ENCODE results near the gene AVPI1.
A peak's percentile ranks its signal among the peaks of the same experiment; 100 is the strongest.

Gene AVPI1

GRCh38 chr10:97715259-97715874 is 28.3 kb upstream of the AVPI1 start:
- H3K27me3 Mint-ChIP-seq = peaks cover 6% of the 10 kb centered on the region
- H3K4me3 Mint-ChIP-seq = peak overlapping the region; percentile 97
- no peak overlapping the region for H3K27ac Mint-ChIP-seq
- peaks cover 12% of the 10 kb centered on the region for H3K4me1 Mint-ChIP-seq
- no peaks in the 10 kb centered on the region for H3K9me3 Mint-ChIP-seq
- no peaks in the 10 kb centered on the region for H3K36me3 Mint-ChIP-seq

GRCh38 chr10:97714401-97715258 is 27.6 kb upstream of the AVPI1 start:
- peak overlapping the region; percentile 84 for H3K27ac Mint-ChIP-seq
- peak overlapping the region; percentile 97 for H3K4me3 Mint-ChIP-seq
- H3K27me3 Mint-ChIP-seq = peaks cover 8% of the 10 kb centered on the region
- no peaks in the 10 kb centered on the region for H3K9me3 Mint-ChIP-seq
- H3K4me1 Mint-ChIP-seq = peaks cover 12% of the 10 kb centered on the region
- H3K36me3 Mint-ChIP-seq = no peaks in the 10 kb centered on the region

- Mint-ChIP-seq H3K36me3 (no peaks in the 10 kb centered on the region), H3K4me3 (peak overlapping the region; percentile 97), H3K27ac (peak overlapping the region; percentile 84), H3K4me1 (peaks cover 12% of the 10 kb centered on the region), H3K9me3 (no peaks in the 10 kb centered on the region), H3K27me3 (peaks cover 13% of the 10 kb centered on the region)
Observed at GRCh38 chr10:97713826-97714400, 26.9 kb upstream of the AVPI1 start.

GRCh38 chr10:97713339-97713825 is 26.3 kb upstream of the AVPI1 start, which contains the start of gene MARVELD1:
Gene MARVELD1, plus strand, starts transcription at chr10:97713730. Its CDS starts 147 bp downstream, at chr10:97713877.
- peak within 1 kb of the TSS; percentile 97 for H3K4me3 Mint-ChIP-seq
- no peaks in the 10 kb centered on the region for H3K9me3 Mint-ChIP-seq
- peak within 1 kb of the TSS; percentile 91 for H3K27ac Mint-ChIP-seq
- no peaks in the 10 kb centered on the region for H3K36me3 Mint-ChIP-seq
- H3K27me3 Mint-ChIP-seq = peaks cover 14% of the 10 kb centered on the region
- peaks cover 12% of the 10 kb centered on the region for H3K4me1 Mint-ChIP-seq

GRCh38 chr10:97711640-97712572 is 24.9 kb upstream of the AVPI1 start:
- Mint-ChIP-seq H3K4me3 (peak overlapping the region; percentile 61), H3K27me3 (peaks cover 15% of the 10 kb centered on the region), H3K9me3 (no peaks in the 10 kb centered on the region), H3K4me1 (peaks cover 12% of the 10 kb centered on the region), H3K27ac (no peak overlapping the region), H3K36me3 (no peaks in the 10 kb centered on the region)

- Mint-ChIP-seq H3K9me3 (no peaks in the 10 kb centered on the region), H3K27ac (peak overlapping the region; percentile 30), H3K36me3 (no peaks in the 10 kb centered on the region), H3K4me3 (no peak overlapping the region), H3K4me1 (peaks cover 8% of the 10 kb centered on the region), H3K27me3 (peaks cover 17% of the 10 kb centered on the region)
Observed at GRCh38 chr10:97708976-97709946, 22.2 kb upstream of the AVPI1 start.

GRCh38 chr10:97708167-97708566 is 21.1 kb upstream of the AVPI1 start:
- no peak overlapping the region for H3K27ac Mint-ChIP-seq
- no peaks in the 10 kb centered on the region for H3K9me3 Mint-ChIP-seq
- peaks cover 5% of the 10 kb centered on the region for H3K4me1 Mint-ChIP-seq
- H3K27me3 Mint-ChIP-seq = peaks cover 17% of the 10 kb centered on the region
- H3K36me3 Mint-ChIP-seq = no peaks in the 10 kb centered on the region
- no peak overlapping the region for H3K4me3 Mint-ChIP-seq

- no peaks in the 10 kb centered on the region for H3K9me3 Mint-ChIP-seq
- no peak overlapping the region for H3K27ac Mint-ChIP-seq
- no peaks in the 10 kb centered on the region for H3K4me1 Mint-ChIP-seq
- H3K36me3 Mint-ChIP-seq = no peaks in the 10 kb centered on the region
- peaks cover 13% of the 10 kb centered on the region for H3K27me3 Mint-ChIP-seq
- no peak overlapping the region for H3K4me3 Mint-ChIP-seq
Observed at GRCh38 chr10:97707134-97707861, 20.3 kb upstream of the AVPI1 start.

GRCh38 chr10:97705006-97705670 is 18.1 kb upstream of the AVPI1 start:
- Mint-ChIP-seq H3K4me3 (no peak overlapping the region), H3K36me3 (no peaks in the 10 kb centered on the region), H3K27ac (no peak overlapping the region), H3K4me1 (no peaks in the 10 kb centered on the region), H3K9me3 (no peaks in the 10 kb centered on the region), H3K27me3 (peaks cover 11% of the 10 kb centered on the region)

GRCh38 chr10:97704341-97704740 is 17.3 kb upstream of the AVPI1 start:
- no peak overlapping the region for H3K4me3 Mint-ChIP-seq
- H3K27ac Mint-ChIP-seq = no peak overlapping the region
- H3K9me3 Mint-ChIP-seq = no peaks in the 10 kb centered on the region
- no peaks in the 10 kb centered on the region for H3K36me3 Mint-ChIP-seq
- H3K27me3 Mint-ChIP-seq = peaks cover 6% of the 10 kb centered on the region
- H3K4me1 Mint-ChIP-seq = no peaks in the 10 kb centered on the region

- no peaks in the 10 kb centered on the region for H3K4me1 Mint-ChIP-seq
- no peak overlapping the region for H3K27ac Mint-ChIP-seq
- peaks cover 4% of the 10 kb centered on the region for H3K27me3 Mint-ChIP-seq
- no peaks in the 10 kb centered on the region for H3K9me3 Mint-ChIP-seq
- H3K36me3 Mint-ChIP-seq = no peaks in the 10 kb centered on the region
- no peak overlapping the region for H3K4me3 Mint-ChIP-seq
Observed at GRCh38 chr10:97703398-97704067, 16.5 kb upstream of the AVPI1 start.

GRCh38 chr10:97701438-97702069 is 14.5 kb upstream of the AVPI1 start:
- no peaks in the 10 kb centered on the region for H3K36me3 Mint-ChIP-seq
- H3K27me3 Mint-ChIP-seq = peaks cover 2% of the 10 kb centered on the region
- H3K4me3 Mint-ChIP-seq = no peak overlapping the region
- no peak overlapping the region for H3K27ac Mint-ChIP-seq
- H3K9me3 Mint-ChIP-seq = no peaks in the 10 kb centered on the region
- no peaks in the 10 kb centered on the region for H3K4me1 Mint-ChIP-seq

Measured in activated naive CD4-positive, alpha-beta T cell treated with anti-CD3 and anti-CD28 coated beads, Interleukin-2, amount 50 U/mL, for 24 hours (primary cell).